GM19035 (cell line): Measurements from ENCODE around the gene GAS1.

ENCODE experiments used
- ATAC-seq: cut with Tn5 transposase; IDR thresholded peaks from one replicate; pipeline ENCODE4 v1.9.1; 2021; ENCODE audit not compliant: unreplicated experiment

The GAS1 gene

GRCh38 chr9:86965636-86966395 is 18.5 kb upstream of the GAS1 start:
- ATAC-seq = no peak

- no peak for ATAC-seq
Measured at GRCh38 chr9:86962692-86963091, 15.4 kb upstream of the GAS1 start.

- ATAC-seq = no peak
Measured at GRCh38 chr9:86960938-86961337, 13.6 kb upstream of the GAS1 start.

GRCh38 chr9:86958203-86958602 is 10.9 kb upstream of the GAS1 start:
- ATAC-seq = no peak

- ATAC-seq = no peak
Measured at GRCh38 chr9:86955561-86955960, 8.3 kb upstream of the GAS1 start.

GRCh38 chr9:86955042-86955441 is 7.7 kb upstream of the GAS1 start:
- no peak for ATAC-seq

- ATAC-seq = no peak
Measured at GRCh38 chr9:86953181-86953580, 5.9 kb upstream of the GAS1 start.

GRCh38 chr9:86948074-86948929 is 996 bp upstream of the GAS1 start:
- peak; percentile 50 for ATAC-seq

- ATAC-seq = peak; percentile 51
Measured at GRCh38 chr9:86946201-86947145, 833 bp downstream of the GAS1 start.

- peak; percentile 14 for ATAC-seq
Measured at GRCh38 chr9:86945728-86946200, 1.5 kb downstream of the GAS1 start.

GRCh38 chr9:86944796-86945727 is 2.2 kb downstream of the GAS1 start:
- ATAC-seq = no peak

- ATAC-seq = no peak
Measured at GRCh38 chr9:86943201-86944113, 3.8 kb downstream of the GAS1 start.

- no peak for ATAC-seq
Measured at GRCh38 chr9:86942281-86943200, 4.8 kb downstream of the GAS1 start.

GRCh38 chr9:86941197-86941596 is 6.1 kb downstream of the GAS1 start:
- no peak for ATAC-seq

- ATAC-seq = no peak
Measured at GRCh38 chr9:86940774-86941173, 6.5 kb downstream of the GAS1 start.

GRCh38 chr9:86939891-86940290 is 7.4 kb downstream of the GAS1 start:
- no peak for ATAC-seq

- no peak for ATAC-seq
Measured at GRCh38 chr9:86939321-86939720, 8.0 kb downstream of the GAS1 start.

- ATAC-seq = no peak
Measured at GRCh38 chr9:86938780-86939179, 8.5 kb downstream of the GAS1 start.
